IMR-90 (cell line): ENCODE measurements around the gene CD3E. TPM values are rescaled to one million over a fixed set of nuclear protein-coding genes. Genes with fewer than 3 reads are reported as not detected.

ENCODE experiments used
- ATAC-seq: fragments of 200-7000 bp; cut with Tn5 transposase; 2 replicates; pipeline ENCODE4 v1.9.1; 2020; ENCODE audit warnings: low read depth, mild to moderate bottlenecking, moderate library complexity
- BruUV-seq: library from RNA; stranded (reverse); fragments of 400-500 nt; replicated peaks from 2 replicates; lab custom pipeline; 2021; lab: Mats Ljungman, UMichigan
- CTCF ChIA-PET: fragments of 300-600 bp; formaldehyde crosslinking; extraction: SDS; loops from one replicate; lab custom pipeline; 2021; ENCODE audit warnings: antibody characterized with exemption; lab: Yijun Ruan, JAX
- POLR2A ChIA-PET: fragments of 300-600 bp; sonication (Branson Sonifier 250); formaldehyde crosslinking; loops from one replicate; lab custom pipeline; 2022; ENCODE audit warnings: antibody characterized with exemption; ENCODE audit not compliant: unreplicated experiment; lab: Charles Lee
- DNase-seq: peaks from one replicate; pipeline ENCODE4 v3.0.0; 2013
- H2AFZ ChIP-seq: replicated peaks from 2 replicates; pipeline ENCODE3; 2013; ENCODE audit warnings: low read length, mild to moderate bottlenecking; ENCODE audit not compliant: poor library complexity
- H2AK5ac ChIP-seq: 2 replicates; pipeline ENCODE4 v1.6.1; 2013; ENCODE audit warnings: low read depth, low read length, inconsistent platforms
- H2AK9ac ChIP-seq: replicated peaks from 2 replicates; pipeline ENCODE3; 2013; ENCODE audit warnings: mild to moderate bottlenecking, low read depth, low read length, moderate library complexity; ENCODE audit not compliant: poor library complexity
- H2BK120ac ChIP-seq: 2 replicates; pipeline ENCODE4 v1.6.1; 2013; ENCODE audit warnings: low read depth, low read length, inconsistent platforms
- H2BK15ac ChIP-seq: 3 replicates; pipeline ENCODE4 v1.6.1; 2013; ENCODE audit warnings: low read depth, low read length, inconsistent platforms
- H2BK20ac ChIP-seq: 2 replicates; pipeline ENCODE4 v1.6.1; 2013; ENCODE audit warnings: low read depth, mild to moderate bottlenecking, inconsistent platforms, low read length, moderate library complexity
- H2BK5ac ChIP-seq: 2 replicates; pipeline ENCODE4 v1.6.1; 2013; ENCODE audit warnings: mild to moderate bottlenecking, low read depth, low read length, inconsistent platforms; ENCODE audit not compliant: poor library complexity, severe bottlenecking
- H3K14ac ChIP-seq: replicated peaks from 2 replicates; pipeline ENCODE4 v1.6.1; 2013; ENCODE audit warnings: low read depth, low read length, inconsistent platforms
- H3K18ac ChIP-seq: 2 replicates; pipeline ENCODE4 v1.6.1; 2013; ENCODE audit warnings: low read depth, low read length, control low read depth
- H3K23ac ChIP-seq: 2 replicates; pipeline ENCODE4 v1.6.1; 2013; ENCODE audit warnings: low read depth, low read length, inconsistent platforms
- H3K27ac ChIP-seq: 2 replicates; pipeline ENCODE4 v1.5.1; 2013; ENCODE audit warnings: mild to moderate bottlenecking, control low read depth, low read length; ENCODE audit not compliant: insufficient read depth
- H3K27me3 ChIP-seq: 2 replicates; pipeline ENCODE4 v1.6.1; 2013; ENCODE audit warnings: low read length; ENCODE audit not compliant: control insufficient read depth, insufficient read depth
- H3K36me3 ChIP-seq: 2 replicates; pipeline ENCODE4 v1.6.1; 2013; ENCODE audit warnings: low read length, mixed read lengths; ENCODE audit not compliant: control insufficient read depth, insufficient read depth
- H3K4ac ChIP-seq: 2 replicates; pipeline ENCODE4 v1.6.1; 2013; ENCODE audit warnings: low read depth, low read length, inconsistent platforms
- H3K4me1 ChIP-seq: 2 replicates; pipeline ENCODE4 v1.6.1; 2013; ENCODE audit warnings: low read length, mixed read lengths; ENCODE audit not compliant: control insufficient read depth, insufficient read depth
- H3K4me2 ChIP-seq: 2 replicates; pipeline ENCODE4 v1.6.1; 2013; ENCODE audit warnings: low read depth, mild to moderate bottlenecking, control low read depth, low read length, moderate library complexity
- H3K4me3 ChIP-seq: 2 replicates; pipeline ENCODE4 v1.5.1; 2013; ENCODE audit warnings: low read depth, mild to moderate bottlenecking, control low read depth, low read length, moderate library complexity; ENCODE audit not compliant: insufficient read depth
- H3K56ac ChIP-seq: 2 replicates; pipeline ENCODE4 v1.6.1; 2013; ENCODE audit warnings: low read length, inconsistent platforms; ENCODE audit not compliant: insufficient read depth; ENCODE audit errors: extremely low read depth
- H3K79me1 ChIP-seq, 2 experiments: 2 replicates each; pipeline ENCODE4 v1.6.1; 2013; ENCODE audit warnings: low read length in 2 of 2, inconsistent platforms in 1 of 2, low read depth in 1 of 2
- H3K9ac ChIP-seq: 2 replicates; pipeline ENCODE4 v1.6.1; 2013; ENCODE audit warnings: low read depth, low read length, control low read depth
- H3K9me1 ChIP-seq: 2 replicates; pipeline ENCODE4 v1.6.1; 2013; ENCODE audit warnings: low read length, inconsistent platforms; ENCODE audit not compliant: insufficient read depth
- H3K9me3 ChIP-seq: 2 replicates; pipeline ENCODE4 v1.6.1; 2013; ENCODE audit warnings: low read length; ENCODE audit not compliant: control insufficient read depth, insufficient read depth
- H4K20me1 ChIP-seq: 2 replicates; pipeline ENCODE4 v1.6.1; 2013; ENCODE audit warnings: low read length, inconsistent platforms; ENCODE audit not compliant: insufficient read depth
- H4K5ac ChIP-seq: 2 replicates; pipeline ENCODE4 v1.6.1; 2013; ENCODE audit warnings: mild to moderate bottlenecking, low read depth, low read length, control low read depth
- H4K8ac ChIP-seq, 2 experiments: 2 replicates each; pipeline ENCODE4 v1.6.1; 2013; ENCODE audit warnings: low read depth in 2 of 2, low read length in 2 of 2, control low read depth in 1 of 2, inconsistent platforms in 1 of 2
- H4K91ac ChIP-seq: 2 replicates; pipeline ENCODE4 v1.6.1; 2013; ENCODE audit warnings: low read depth, low read length, inconsistent platforms; ENCODE audit not compliant: insufficient read depth
- FOS ChIP-seq: fragments of 150-350 bp; IDR thresholded peaks from 2 replicates; pipeline ENCODE4 v1.6.1; 2016; ENCODE audit warnings: low read depth, low read length
- MAFK ChIP-seq: IDR thresholded peaks from 2 replicates; pipeline ENCODE4 v1.6.1; 2012; ENCODE audit warnings: low read depth, low read length, improper control_type of control experiment
- WGBS, 2 experiments: methylation state at CpG; one replicate each; pipeline versions ENCODE4 v1.1.5 to v1.1.7; 2013; ENCODE audit warnings: missing lambda C conversion rate in 2 of 2; ENCODE audit not compliant: insufficient read length in 1 of 2; ENCODE audit errors: extremely low coverage in 2 of 2; 5-methylcytosine and 5-hydroxymethylcytosine counted together
- dilution Hi-C: fragments of 300-500 bp; cut with HindIII; formaldehyde crosslinking; loops from one replicate; pipeline ENCODE4 v1.14.3; 2018; ENCODE audit warnings: low sequenced_read_pairs; ENCODE audit not compliant: unreplicated experiment
- in situ Hi-C: fragments of 300-500 bp; cut with MboI; formaldehyde crosslinking; loops from 3 replicates; pipeline ENCODE4 v1.14.3; 2019; ENCODE audit warnings: low sequenced_read_pairs, inconsistent platforms, mixed read lengths
- intact Hi-C: fragments of 100-400 bp; cut with micrococcal nuclease; formaldehyde crosslinking; loops from 2 replicates; pipeline ENCODE4 v1.10.0; 2022
- polyA plus RNA-seq, 3 experiments: library from polyadenylated mRNA; depleted of rRNA; stranded (reverse); fragments of >200 nt; gene quantifications; 2 replicates each; pipeline ENCODE4 v1.2.3, GENCODE V29; 2012; ENCODE audit warnings: low replicate concordance in 1 of 3
- total RNA-seq: library from RNA; depleted of rRNA; stranded (reverse); fragments of >200 nt; gene quantifications from 2 replicates; pipeline ENCODE4 v1.2.3, GENCODE V29; 2012
- TF ChIP-seq, protein P1 (sequence below): fragments of 150-350 bp; IDR thresholded peaks from 2 replicates; pipeline ENCODE4 v1.6.1; 2017; ENCODE audit warnings: mild to moderate bottlenecking, antibody characterized with exemption, low read length, low read depth

Gene CD3E
- total and polyA plus RNA-seq, 2 of the 4 experiments (the other 2 are of a cell fraction), result not detected

DNA sequence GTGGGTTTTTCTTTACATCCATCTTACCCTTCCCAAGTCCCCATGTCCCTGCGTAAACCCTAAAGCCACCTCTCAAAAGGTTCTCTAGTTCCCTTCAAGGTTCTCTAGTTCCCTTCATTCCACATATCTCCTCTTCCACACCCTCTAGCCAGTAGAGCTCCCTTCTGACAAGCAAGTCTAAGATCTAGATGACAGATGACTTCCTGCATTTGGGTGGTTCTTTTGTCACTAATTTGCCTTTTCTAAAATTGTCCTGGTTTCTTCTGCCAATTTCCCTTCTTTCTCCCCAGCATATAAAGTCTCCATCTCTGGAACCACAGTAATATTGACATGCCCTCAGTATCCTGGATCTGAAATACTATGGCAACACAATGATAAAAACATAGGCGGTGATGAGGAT lies 7.8 kb downstream of the CD3E start:
- Histone ChIP-seq H4K5ac (no peak overlapping the region), H3K9me3 (no peaks in the 10 kb centered on the region), H3K9ac (no peak overlapping the region), H2AK9ac (no peak overlapping the region), H3K9me1 (no peaks in the 10 kb centered on the region), H2BK20ac (no peak overlapping the region), H4K8ac (no peak overlapping the region), H2BK120ac (no peak overlapping the region), H4K91ac (no peak overlapping the region), H3K23ac (no peak overlapping the region), H3K4me3 (no peak overlapping the region), H2BK5ac (no peak overlapping the region), H2AK5ac (no peak overlapping the region), H3K36me3 (no peaks in the 10 kb centered on the region), H3K27me3 (peaks cover 16% of the 10 kb centered on the region; the same call in 1 of the 2 replicates), H2AFZ (no peak overlapping the region), H3K4ac (no peak overlapping the region), H3K56ac (no peak overlapping the region), H4K20me1 (no peaks in the 10 kb centered on the region), H3K79me1 (no peaks in the 10 kb centered on the region), H3K18ac (no peak overlapping the region), H2BK15ac (no peak overlapping the region), H3K4me2 (no peak overlapping the region), H3K27ac (no peak overlapping the region), H3K14ac (no peak overlapping the region), H3K4me1 (no peaks in the 10 kb centered on the region)
- no TSS peak for BruUV-seq
- no peak for ATAC-seq
- ChIA-PET CTCF (interaction anchor here (0.5 kb wide), 1 partner anchor 114 kb away, joined by 3 read pairs; no protein-coding TSS in a partner anchor), POLR2A (no interaction called here)
- intact Hi-C loops, result no loop called here
- dilution Hi-C loops, result no loop called here
- TF ChIP-seq MAFK (no peak), FOS (no peak)
- TF ChIP-seq, protein P1, sequence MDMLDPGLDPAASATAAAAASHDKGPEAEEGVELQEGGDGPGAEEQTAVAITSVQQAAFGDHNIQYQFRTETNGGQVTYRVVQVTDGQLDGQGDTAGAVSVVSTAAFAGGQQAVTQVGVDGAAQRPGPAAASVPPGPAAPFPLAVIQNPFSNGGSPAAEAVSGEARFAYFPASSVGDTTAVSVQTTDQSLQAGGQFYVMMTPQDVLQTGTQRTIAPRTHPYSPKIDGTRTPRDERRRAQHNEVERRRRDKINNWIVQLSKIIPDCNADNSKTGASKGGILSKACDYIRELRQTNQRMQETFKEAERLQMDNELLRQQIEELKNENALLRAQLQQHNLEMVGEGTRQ, result no peak
- in situ Hi-C loops, result no loop called here
- WGBS, 2 experiments, result no CpG with 5 or more reads among the region's 2 CpGs
- DNase-seq, result no peak
